Immature natural killer cell (primary cell): ENCODE data around the gene MCM9. TPM values are rescaled to one million over a fixed set of nuclear protein-coding genes. Genes with fewer than 3 reads are reported as not detected.
"Not testable (repeated sequence)": the region's sequence is repeated elsewhere in the genome, so short reads cannot be mapped to it uniquely, and the experiment has no call there.

Source experiments
- DNase-seq, 3 donors: peaks; one replicate each; pipeline ENCODE4 v3.0.0; 2022; ENCODE audit warnings: mixed read lengths in 1 of 3
- H3K27ac Mint-ChIP-seq, 6 donors: one replicate each; pipeline ENCODE4 v1.8.0; 2020; ENCODE audit warnings: mixed read lengths in 6 of 6, mild to moderate bottlenecking in 5 of 6, inconsistent platforms in 4 of 6, moderate library complexity in 3 of 6
- H3K27me3 Mint-ChIP-seq, 3 donors: one replicate each; pipeline ENCODE4 v1.8.0; 2020 to 2021; ENCODE audit warnings: low read depth in 3 of 3, mild to moderate bottlenecking in 3 of 3, mixed read lengths in 3 of 3, moderate library complexity in 3 of 3, inconsistent platforms in 1 of 3
- H3K36me3 Mint-ChIP-seq, 3 donors: one replicate each; pipeline ENCODE4 v1.8.0; 2020; ENCODE audit warnings: mixed read lengths in 3 of 3, inconsistent platforms in 2 of 3, mild to moderate bottlenecking in 2 of 3
- H3K4me1 Mint-ChIP-seq, 2 donors: one replicate each; pipeline ENCODE4 v1.8.0; 2020; ENCODE audit warnings: inconsistent platforms in 2 of 2, mild to moderate bottlenecking in 2 of 2, mixed read lengths in 2 of 2, moderate library complexity in 1 of 2
- H3K4me3 Mint-ChIP-seq, 5 donors: one replicate each; pipeline ENCODE4 v1.8.0; 2020; ENCODE audit warnings: mild to moderate bottlenecking in 5 of 5, mixed read lengths in 5 of 5, inconsistent platforms in 3 of 5, moderate library complexity in 3 of 5
- H3K9me3 Mint-ChIP-seq, 6 donors: one replicate each; pipeline ENCODE4 v1.8.0; 2020; ENCODE audit warnings: mild to moderate bottlenecking in 6 of 6, mixed read lengths in 6 of 6, inconsistent platforms in 4 of 6, moderate library complexity in 3 of 6
- polyA plus RNA-seq, 3 donors: library from polyadenylated mRNA; unstranded; fragments of 300-500 nt; fragmentation: Illumina TruSeq; gene quantifications; one replicate each; pipeline ENCODE4 v1.2.3, GENCODE V29; 2021

Gene MCM9
- polyA plus RNA-seq, 3 donors from 2014 or later = 15.3 to 23.7 (median 16.8) TPM

GRCh38 chr6:118771253-118771652, 163.7 kb downstream of the MCM9 start:
- Mint-ChIP-seq H3K27me3 (peaks cover 0 to 4% (median 0%) of the 10 kb centered on the region in 3 donors), H3K27ac (no peak overlapping the region), H3K4me3 (no peak overlapping the region), H3K4me1 (peaks cover 25 to 32% of the 10 kb centered on the region in 2 donors), H3K36me3 (no peaks in the 10 kb centered on the region), H3K9me3 (no peaks in the 10 kb centered on the region)
- DNase-seq = no peak

DNA sequence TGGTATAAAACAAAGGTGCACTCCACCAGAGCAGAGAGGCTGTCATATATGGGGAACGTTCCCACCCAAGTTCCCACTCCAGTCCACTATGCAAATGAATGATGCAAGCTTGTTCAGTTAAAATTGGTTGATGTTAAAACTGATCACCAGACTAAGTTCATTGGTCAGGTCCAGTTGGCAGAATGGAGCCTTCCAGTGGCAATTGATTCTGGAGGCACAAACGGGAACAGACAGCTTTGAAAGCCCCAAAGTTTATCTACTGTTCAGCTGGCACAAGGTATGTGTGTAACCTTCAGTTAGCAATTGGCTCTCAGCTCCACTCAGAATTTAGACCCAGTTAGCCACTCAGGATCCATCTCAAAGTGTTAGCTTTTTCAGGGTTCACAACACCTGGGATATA, 164.1 kb downstream of the MCM9 start:
- no peak overlapping the region for H3K27ac Mint-ChIP-seq
- DNase-seq = no peak
- peaks cover 0 to 4% (median 0%) of the 10 kb centered on the region in 3 donors for H3K27me3 Mint-ChIP-seq
- H3K4me3 Mint-ChIP-seq = no peak overlapping the region
- peaks cover 25 to 32% of the 10 kb centered on the region in 2 donors for H3K4me1 Mint-ChIP-seq
- H3K36me3 Mint-ChIP-seq = no peaks in the 10 kb centered on the region
- H3K9me3 Mint-ChIP-seq = no peaks in the 10 kb centered on the region

GRCh38 chr6:118770112-118770788, 164.7 kb downstream of the MCM9 start:
- peaks cover 0 to 4% (median 0%) of the 10 kb centered on the region in 3 donors for H3K27me3 Mint-ChIP-seq
- H3K36me3 Mint-ChIP-seq = no peaks in the 10 kb centered on the region
- H3K4me3 Mint-ChIP-seq = peak overlapping the region in 2 of 5 donors; percentile 5 to 43
- peak overlapping the region in 2 of 6 donors; percentile 5 to 61 for H3K27ac Mint-ChIP-seq
- H3K4me1 Mint-ChIP-seq = peaks cover 25 to 32% of the 10 kb centered on the region in 2 donors
- no peak for DNase-seq
- no peaks in the 10 kb centered on the region for H3K9me3 Mint-ChIP-seq

DNA sequence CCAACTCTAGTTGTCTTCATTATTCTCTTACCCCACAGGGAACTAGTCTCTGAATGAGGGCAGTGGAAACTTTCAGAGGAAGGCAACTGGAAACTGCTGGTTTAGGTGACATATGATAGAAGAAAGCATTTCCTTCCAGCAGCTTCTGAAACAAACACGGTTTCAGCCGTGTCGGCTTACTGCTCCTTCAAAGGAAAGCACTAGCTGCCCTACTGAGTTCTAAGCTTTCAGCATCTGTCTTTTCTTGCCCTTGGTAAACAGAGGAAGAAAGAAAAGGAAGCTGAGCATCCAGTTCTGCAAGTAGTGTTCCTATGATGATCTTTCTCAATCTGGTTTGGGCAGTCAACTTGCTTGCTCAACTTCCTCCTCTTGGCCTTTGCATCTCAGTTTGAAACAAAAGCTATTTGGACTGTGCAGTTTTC, 166.0 kb downstream of the MCM9 start:
- Mint-ChIP-seq H3K4me3 (peak overlapping the region; percentile 9 to 64 (median 41)), H3K27ac (peak overlapping the region; percentile 63 to 93 (median 82))
- DNase-seq = peak; percentile 2 to 31 (median 16)

GRCh38 chr6:118768441-118768840, 166.5 kb downstream of the MCM9 start:
- H3K27ac Mint-ChIP-seq = peak overlapping the region; percentile 63 to 93 (median 82)
- no peaks in the 10 kb centered on the region for H3K9me3 Mint-ChIP-seq
- DNase-seq = no peak
- peaks cover 25 to 32% of the 10 kb centered on the region in 2 donors for H3K4me1 Mint-ChIP-seq
- H3K27me3 Mint-ChIP-seq = peaks cover 0 to 4% (median 0%) of the 10 kb centered on the region in 3 donors
- H3K4me3 Mint-ChIP-seq = peak overlapping the region; percentile 9 to 64 (median 41)
- no peaks in the 10 kb centered on the region for H3K36me3 Mint-ChIP-seq

More for the DNA sequence above, 166.0 kb downstream of the MCM9 start:
- Mint-ChIP-seq H3K9me3 (no peaks in the 10 kb centered on the region), H3K36me3 (no peaks in the 10 kb centered on the region), H3K27me3 (peaks cover 0 to 4% (median 0%) of the 10 kb centered on the region in 3 donors), H3K4me1 (peaks cover 25 to 32% of the 10 kb centered on the region in 2 donors)

- H3K36me3 Mint-ChIP-seq, H3K27ac Mint-ChIP-seq, DNase-seq, H3K4me3 Mint-ChIP-seq, H3K27me3 Mint-ChIP-seq, H3K9me3 Mint-ChIP-seq: not testable (repeated sequence)
- H3K4me1 Mint-ChIP-seq = peaks cover 25 to 30% of the 10 kb centered on the region in 2 donors
Observed at GRCh38 chr6:118765316-118765715, 169.6 kb downstream of the MCM9 start.

- no peaks in the 10 kb centered on the region for H3K9me3 Mint-ChIP-seq
- DNase-seq = no peak
- no peak overlapping the region for H3K27ac Mint-ChIP-seq
- H3K36me3 Mint-ChIP-seq = no peaks in the 10 kb centered on the region
- H3K4me3 Mint-ChIP-seq = no peak overlapping the region
- peaks cover 0 to 4% (median 0%) of the 10 kb centered on the region in 3 donors for H3K27me3 Mint-ChIP-seq
- H3K4me1 Mint-ChIP-seq = peaks cover 20 to 25% of the 10 kb centered on the region in 2 donors
Observed at GRCh38 chr6:118764766-118765165, 170.2 kb downstream of the MCM9 start.

Other genes with a start within 250 kb of the MCM9 start
- 10 to 100 TPM; 23.8 to 29.2 (median 26.4) TPM for gene ASF1A, start 41.0 kb downstream of the MCM9 start, polyA plus RNA-seq
- gene FAM184A, start 143.5 kb upstream of the MCM9 start, polyA plus RNA-seq = under 1 TPM in 1 of 3 donors, not detected in 2; 0.13 TPM